ENCODE measurements around the gene GPRC5C.

Gene GPRC5C

GRCh38 chr17:74424657-74425056, 7.2 kb upstream of the GPRC5C start:
- H3K36me3 ChIP-seq (ENCODE audit: insufficient read depth, low read length): no peaks in the 10 kb centered on the region
- H3K4me3 ChIP-seq (ENCODE audit: low read depth, low read length): no peak overlapping the region
- H3K4me1 ChIP-seq (ENCODE audit: control insufficient read depth, insufficient read depth, low read length, unreplicated experiment): no peaks in the 10 kb centered on the region
- H3K27me3 ChIP-seq (ENCODE audit: insufficient read depth, low read length): no peaks in the 10 kb centered on the region
- H2AFZ ChIP-seq (ENCODE audit: low read length, unreplicated experiment): no peak overlapping the region
- H3K27ac ChIP-seq (ENCODE audit: low read depth, low read length): no peak overlapping the region
- H3K79me2 ChIP-seq (ENCODE audit: control insufficient read depth, insufficient read depth, low read length, unreplicated experiment): no peaks in the 10 kb centered on the region

GRCh38 chr17:74426551-74427047, 5.3 kb upstream of the GPRC5C start:
- Histone ChIP-seq H3K4me3 (ENCODE audit: low read depth, low read length) (no peak overlapping the region), H3K27me3 (ENCODE audit: insufficient read depth, low read length) (peaks cover 13% of the 10 kb centered on the region), H3K36me3 (ENCODE audit: insufficient read depth, low read length) (no peaks in the 10 kb centered on the region), H3K4me1 (ENCODE audit: control insufficient read depth, insufficient read depth, low read length, unreplicated experiment) (no peaks in the 10 kb centered on the region), H3K79me2 (ENCODE audit: control insufficient read depth, insufficient read depth, low read length, unreplicated experiment) (no peaks in the 10 kb centered on the region), H3K27ac (ENCODE audit: low read depth, low read length) (no peak overlapping the region), H2AFZ (ENCODE audit: low read length, unreplicated experiment) (no peak overlapping the region)

GRCh38 chr17:74427048-74427762, 4.7 kb upstream of the GPRC5C start:
- peaks cover 19% of the 10 kb centered on the region for H3K27me3 ChIP-seq (ENCODE audit: insufficient read depth, low read length)
- no peak overlapping the region for H3K27ac ChIP-seq (ENCODE audit: low read depth, low read length)
- H3K4me1 ChIP-seq (ENCODE audit: control insufficient read depth, insufficient read depth, low read length, unreplicated experiment): peaks cover 4% of the 10 kb centered on the region
- no peak overlapping the region for H2AFZ ChIP-seq (ENCODE audit: low read length, unreplicated experiment)
- H3K79me2 ChIP-seq (ENCODE audit: control insufficient read depth, insufficient read depth, low read length, unreplicated experiment): no peaks in the 10 kb centered on the region
- H3K36me3 ChIP-seq (ENCODE audit: insufficient read depth, low read length): no peaks in the 10 kb centered on the region
- no peak overlapping the region for H3K4me3 ChIP-seq (ENCODE audit: low read depth, low read length)

GRCh38 chr17:74427763-74428153, 4.1 kb upstream of the GPRC5C start:
- no peak overlapping the region for H3K4me3 ChIP-seq (ENCODE audit: low read depth, low read length)
- H3K27me3 ChIP-seq (ENCODE audit: insufficient read depth, low read length): peaks cover 24% of the 10 kb centered on the region
- H2AFZ ChIP-seq (ENCODE audit: low read length, unreplicated experiment): no peak overlapping the region
- H3K79me2 ChIP-seq (ENCODE audit: control insufficient read depth, insufficient read depth, low read length, unreplicated experiment): no peaks in the 10 kb centered on the region
- peaks cover 4% of the 10 kb centered on the region for H3K4me1 ChIP-seq (ENCODE audit: control insufficient read depth, insufficient read depth, low read length, unreplicated experiment)
- H3K27ac ChIP-seq (ENCODE audit: low read depth, low read length): no peak overlapping the region
- H3K36me3 ChIP-seq (ENCODE audit: insufficient read depth, low read length): no peaks in the 10 kb centered on the region

GRCh38 chr17:74429604-74430384, 2.1 kb upstream of the GPRC5C start:
- H3K4me3 ChIP-seq (ENCODE audit: low read depth, low read length): no peak overlapping the region
- H3K27ac ChIP-seq (ENCODE audit: low read depth, low read length): no peak overlapping the region
- H3K36me3 ChIP-seq (ENCODE audit: insufficient read depth, low read length): no peaks in the 10 kb centered on the region
- no peaks in the 10 kb centered on the region for H3K79me2 ChIP-seq (ENCODE audit: control insufficient read depth, insufficient read depth, low read length, unreplicated experiment)
- H2AFZ ChIP-seq (ENCODE audit: low read length, unreplicated experiment): no peak overlapping the region
- peaks cover 4% of the 10 kb centered on the region for H3K4me1 ChIP-seq (ENCODE audit: control insufficient read depth, insufficient read depth, low read length, unreplicated experiment)
- peaks cover 41% of the 10 kb centered on the region for H3K27me3 ChIP-seq (ENCODE audit: insufficient read depth, low read length)

GRCh38 chr17:74430385-74430705, 1.5 kb upstream of the GPRC5C start:
- peaks cover 41% of the 10 kb centered on the region for H3K27me3 ChIP-seq (ENCODE audit: insufficient read depth, low read length)
- H3K27ac ChIP-seq (ENCODE audit: low read depth, low read length): no peak overlapping the region
- H3K4me1 ChIP-seq (ENCODE audit: control insufficient read depth, insufficient read depth, low read length, unreplicated experiment): peaks cover 4% of the 10 kb centered on the region
- H2AFZ ChIP-seq (ENCODE audit: low read length, unreplicated experiment): no peak overlapping the region
- no peaks in the 10 kb centered on the region for H3K79me2 ChIP-seq (ENCODE audit: control insufficient read depth, insufficient read depth, low read length, unreplicated experiment)
- no peaks in the 10 kb centered on the region for H3K36me3 ChIP-seq (ENCODE audit: insufficient read depth, low read length)
- H3K4me3 ChIP-seq (ENCODE audit: low read depth, low read length): 0 out of 2 replicates have a peak overlapping the region, but pooled peaks have one; percentile 52

GRCh38 chr17:74430706-74431567, 951 bp upstream of the GPRC5C start:
- Histone ChIP-seq H3K4me1 (ENCODE audit: control insufficient read depth, insufficient read depth, low read length, unreplicated experiment) (peaks cover 4% of the 10 kb centered on the region), H3K27ac (ENCODE audit: low read depth, low read length) (no peak overlapping the region), H2AFZ (ENCODE audit: low read length, unreplicated experiment) (no peak overlapping the region), H3K4me3 (ENCODE audit: low read depth, low read length) (peak overlapping the region; percentile 52), H3K36me3 (ENCODE audit: insufficient read depth, low read length) (no peaks in the 10 kb centered on the region), H3K79me2 (ENCODE audit: control insufficient read depth, insufficient read depth, low read length, unreplicated experiment) (no peaks in the 10 kb centered on the region), H3K27me3 (ENCODE audit: insufficient read depth, low read length) (peaks cover 41% of the 10 kb centered on the region)

- Histone ChIP-seq H2AFZ (ENCODE audit: low read length, unreplicated experiment) (no peak overlapping the region), H3K4me1 (ENCODE audit: control insufficient read depth, insufficient read depth, low read length, unreplicated experiment) (peaks cover 4% of the 10 kb centered on the region), H3K27me3 (ENCODE audit: insufficient read depth, low read length) (peaks cover 41% of the 10 kb centered on the region), H3K4me3 (ENCODE audit: low read depth, low read length) (no peak overlapping the region), H3K79me2 (ENCODE audit: control insufficient read depth, insufficient read depth, low read length, unreplicated experiment) (no peaks in the 10 kb centered on the region), H3K36me3 (ENCODE audit: insufficient read depth, low read length) (no peaks in the 10 kb centered on the region), H3K27ac (ENCODE audit: low read depth, low read length) (no peak overlapping the region)
Observed at GRCh38 chr17:74432424-74432690, 469 bp downstream of the GPRC5C start.

- Histone ChIP-seq H3K27ac (ENCODE audit: low read depth, low read length) (no peak overlapping the region), H3K4me1 (ENCODE audit: control insufficient read depth, insufficient read depth, low read length, unreplicated experiment) (peaks cover 4% of the 10 kb centered on the region), H2AFZ (ENCODE audit: low read length, unreplicated experiment) (no peak overlapping the region), H3K27me3 (ENCODE audit: insufficient read depth, low read length) (peaks cover 41% of the 10 kb centered on the region), H3K36me3 (ENCODE audit: insufficient read depth, low read length) (no peaks in the 10 kb centered on the region), H3K79me2 (ENCODE audit: control insufficient read depth, insufficient read depth, low read length, unreplicated experiment) (no peaks in the 10 kb centered on the region), H3K4me3 (ENCODE audit: low read depth, low read length) (no peak overlapping the region)
Observed at GRCh38 chr17:74432766-74433391, 991 bp downstream of the GPRC5C start.

- H2AFZ ChIP-seq (ENCODE audit: low read length, unreplicated experiment): no peak overlapping the region
- H3K27ac ChIP-seq (ENCODE audit: low read depth, low read length): no peak overlapping the region
- peaks cover 4% of the 10 kb centered on the region for H3K4me1 ChIP-seq (ENCODE audit: control insufficient read depth, insufficient read depth, low read length, unreplicated experiment)
- peaks cover 41% of the 10 kb centered on the region for H3K27me3 ChIP-seq (ENCODE audit: insufficient read depth, low read length)
- H3K79me2 ChIP-seq (ENCODE audit: control insufficient read depth, insufficient read depth, low read length, unreplicated experiment): no peaks in the 10 kb centered on the region
- no peak overlapping the region for H3K4me3 ChIP-seq (ENCODE audit: low read depth, low read length)
- H3K36me3 ChIP-seq (ENCODE audit: insufficient read depth, low read length): no peaks in the 10 kb centered on the region
Observed at GRCh38 chr17:74433421-74434121, 1.7 kb downstream of the GPRC5C start.
